Measurements from ENCODE around the gene PTGES2. TPM values are rescaled to one million over a fixed set of nuclear protein-coding genes. Genes with fewer than 3 reads are reported as not detected.

Gene PTGES2
- total RNA-seq, 4 donors from 2014 or later: 24.5 to 40.3 (median 25.8) TPM

GRCh38 chr9:128167209-128167608 is 39.7 kb upstream of the PTGES2 start:
- no peak for TF ChIP-seq CTCF (IDR thresholded peaks at IDR 0.05; ENCODE audit: low read depth)

GRCh38 chr9:128166169-128166568 is 38.6 kb upstream of the PTGES2 start:
- TF ChIP-seq CTCF (IDR thresholded peaks at IDR 0.05; ENCODE audit: low read depth): no peak

GRCh38 chr9:128164307-128164885 is 36.9 kb upstream of the PTGES2 start:
- TF ChIP-seq CTCF (IDR thresholded peaks at IDR 0.05; ENCODE audit: low read depth): no peak

GRCh38 chr9:128163523-128164306 is 36.2 kb upstream of the PTGES2 start:
- TF ChIP-seq CTCF (IDR thresholded peaks at IDR 0.05; ENCODE audit: low read depth): no peak

GRCh38 chr9:128163027-128163515 is 35.5 kb upstream of the PTGES2 start:
- no peak for TF ChIP-seq CTCF (IDR thresholded peaks at IDR 0.05; ENCODE audit: low read depth)

GRCh38 chr9:128162215-128163026 is 34.9 kb upstream of the PTGES2 start:
- no peak for TF ChIP-seq CTCF (IDR thresholded peaks at IDR 0.05; ENCODE audit: low read depth)

All from subcutaneous adipose tissue (tissue), 4 donors.